Transverse colon (tissue), 4 donors: Measurements from ENCODE around the gene ZNF423.

Experiments used
- EP300 ChIP-seq: sonication (generic); formaldehyde crosslinking; IDR thresholded peaks from one replicate; pipeline ENCODE4 v1.6.1; 2017; ENCODE audit warnings: antibody characterized with exemption, low read depth
- POLR2A ChIP-seq: fragments of 450-650 bp; IDR thresholded peaks from one replicate; pipeline ENCODE4 v1.6.1; 2016; ENCODE audit warnings: antibody characterized with exemption, mild to moderate bottlenecking, moderate library complexity
- POLR2AphosphoS5 ChIP-seq, 3 donors: sonication (generic); formaldehyde crosslinking; IDR thresholded peaks; one replicate each; pipeline ENCODE4 v1.6.1; 2016; ENCODE audit warnings: antibody characterized with exemption in 3 of 3
- TF ChIP-seq, protein P1 (sequence below), 5 experiments: fragments of 200-600 bp in 3 of 5; fragments of 450-650 bp in 2 of 5; sonication (generic) in 3 of 5; IDR thresholded peaks; 1 replicate in 2 of 5; 2 replicates in 3 of 5; pipeline ENCODE4 v1.5.1; 2016 to 2017; ENCODE audit warnings: antibody characterized with exemption in 5 of 5, inconsistent platforms in 3 of 5, mild to moderate bottlenecking in 2 of 5, moderate library complexity in 1 of 5

DNA sequence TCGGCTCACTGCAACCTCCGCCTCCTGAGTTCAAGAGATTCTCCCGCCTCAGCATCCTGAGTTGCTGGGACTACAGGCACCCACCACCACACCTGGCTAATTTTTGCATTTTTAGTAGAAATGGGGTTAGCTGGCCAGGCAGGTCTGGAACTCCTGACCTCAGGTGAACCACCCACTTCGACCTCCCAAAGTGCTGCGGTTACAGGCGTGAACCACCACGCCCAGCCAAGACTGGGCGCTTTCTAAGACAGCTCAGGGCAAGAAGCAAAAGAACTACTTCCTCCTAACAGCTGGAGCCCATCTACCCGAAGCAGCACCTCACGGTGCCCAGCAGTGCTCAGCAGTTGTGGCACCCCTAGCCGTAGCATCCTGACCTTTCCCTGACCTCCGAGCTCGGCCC lies 109.4 kb downstream of the ZNF423 start:
- TF ChIP-seq, protein P1, sequence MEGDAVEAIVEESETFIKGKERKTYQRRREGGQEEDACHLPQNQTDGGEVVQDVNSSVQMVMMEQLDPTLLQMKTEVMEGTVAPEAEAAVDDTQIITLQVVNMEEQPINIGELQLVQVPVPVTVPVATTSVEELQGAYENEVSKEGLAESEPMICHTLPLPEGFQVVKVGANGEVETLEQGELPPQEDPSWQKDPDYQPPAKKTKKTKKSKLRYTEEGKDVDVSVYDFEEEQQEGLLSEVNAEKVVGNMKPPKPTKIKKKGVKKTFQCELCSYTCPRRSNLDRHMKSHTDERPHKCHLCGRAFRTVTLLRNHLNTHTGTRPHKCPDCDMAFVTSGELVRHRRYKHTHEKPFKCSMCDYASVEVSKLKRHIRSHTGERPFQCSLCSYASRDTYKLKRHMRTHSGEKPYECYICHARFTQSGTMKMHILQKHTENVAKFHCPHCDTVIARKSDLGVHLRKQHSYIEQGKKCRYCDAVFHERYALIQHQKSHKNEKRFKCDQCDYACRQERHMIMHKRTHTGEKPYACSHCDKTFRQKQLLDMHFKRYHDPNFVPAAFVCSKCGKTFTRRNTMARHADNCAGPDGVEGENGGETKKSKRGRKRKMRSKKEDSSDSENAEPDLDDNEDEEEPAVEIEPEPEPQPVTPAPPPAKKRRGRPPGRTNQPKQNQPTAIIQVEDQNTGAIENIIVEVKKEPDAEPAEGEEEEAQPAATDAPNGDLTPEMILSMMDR (IDR thresholded peaks at IDR 0.05): no peak
- TF ChIP-seq POLR2A (no peak), EP300 (no peak), POLR2AphosphoS5 (IDR thresholded peaks at IDR 0.05) (no peak)
